ENCODE results near the gene NEUROD2. TPM values are rescaled to one million over a fixed set of nuclear protein-coding genes. Genes with fewer than 3 reads are reported as not detected.

The NEUROD2 gene
- total and polyA plus RNA-seq, 2 experiments from 2014 or later: not detected

DNA sequence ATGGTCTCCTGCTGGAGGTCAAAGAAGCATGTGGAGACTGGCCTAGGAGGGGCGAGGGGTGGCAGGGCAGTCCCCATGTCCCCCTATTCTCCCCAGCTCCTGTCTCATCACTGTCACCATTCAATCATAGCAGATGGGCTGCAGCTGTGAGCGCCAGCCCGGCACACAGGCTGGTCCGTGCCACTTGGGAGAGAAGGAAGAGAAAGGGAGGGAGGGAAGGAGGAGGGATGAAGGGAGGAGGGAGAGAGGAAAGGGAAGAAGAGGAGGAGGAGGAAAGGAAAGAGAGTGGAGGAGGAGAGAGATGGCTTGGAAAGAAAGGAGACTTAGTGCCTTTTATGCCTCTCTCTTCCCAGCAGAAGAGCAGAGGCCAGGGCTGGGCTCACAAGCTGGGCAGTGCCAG lies 12.4 kb downstream of the NEUROD2 start (continued):
- TF ChIP-seq, protein P1, sequence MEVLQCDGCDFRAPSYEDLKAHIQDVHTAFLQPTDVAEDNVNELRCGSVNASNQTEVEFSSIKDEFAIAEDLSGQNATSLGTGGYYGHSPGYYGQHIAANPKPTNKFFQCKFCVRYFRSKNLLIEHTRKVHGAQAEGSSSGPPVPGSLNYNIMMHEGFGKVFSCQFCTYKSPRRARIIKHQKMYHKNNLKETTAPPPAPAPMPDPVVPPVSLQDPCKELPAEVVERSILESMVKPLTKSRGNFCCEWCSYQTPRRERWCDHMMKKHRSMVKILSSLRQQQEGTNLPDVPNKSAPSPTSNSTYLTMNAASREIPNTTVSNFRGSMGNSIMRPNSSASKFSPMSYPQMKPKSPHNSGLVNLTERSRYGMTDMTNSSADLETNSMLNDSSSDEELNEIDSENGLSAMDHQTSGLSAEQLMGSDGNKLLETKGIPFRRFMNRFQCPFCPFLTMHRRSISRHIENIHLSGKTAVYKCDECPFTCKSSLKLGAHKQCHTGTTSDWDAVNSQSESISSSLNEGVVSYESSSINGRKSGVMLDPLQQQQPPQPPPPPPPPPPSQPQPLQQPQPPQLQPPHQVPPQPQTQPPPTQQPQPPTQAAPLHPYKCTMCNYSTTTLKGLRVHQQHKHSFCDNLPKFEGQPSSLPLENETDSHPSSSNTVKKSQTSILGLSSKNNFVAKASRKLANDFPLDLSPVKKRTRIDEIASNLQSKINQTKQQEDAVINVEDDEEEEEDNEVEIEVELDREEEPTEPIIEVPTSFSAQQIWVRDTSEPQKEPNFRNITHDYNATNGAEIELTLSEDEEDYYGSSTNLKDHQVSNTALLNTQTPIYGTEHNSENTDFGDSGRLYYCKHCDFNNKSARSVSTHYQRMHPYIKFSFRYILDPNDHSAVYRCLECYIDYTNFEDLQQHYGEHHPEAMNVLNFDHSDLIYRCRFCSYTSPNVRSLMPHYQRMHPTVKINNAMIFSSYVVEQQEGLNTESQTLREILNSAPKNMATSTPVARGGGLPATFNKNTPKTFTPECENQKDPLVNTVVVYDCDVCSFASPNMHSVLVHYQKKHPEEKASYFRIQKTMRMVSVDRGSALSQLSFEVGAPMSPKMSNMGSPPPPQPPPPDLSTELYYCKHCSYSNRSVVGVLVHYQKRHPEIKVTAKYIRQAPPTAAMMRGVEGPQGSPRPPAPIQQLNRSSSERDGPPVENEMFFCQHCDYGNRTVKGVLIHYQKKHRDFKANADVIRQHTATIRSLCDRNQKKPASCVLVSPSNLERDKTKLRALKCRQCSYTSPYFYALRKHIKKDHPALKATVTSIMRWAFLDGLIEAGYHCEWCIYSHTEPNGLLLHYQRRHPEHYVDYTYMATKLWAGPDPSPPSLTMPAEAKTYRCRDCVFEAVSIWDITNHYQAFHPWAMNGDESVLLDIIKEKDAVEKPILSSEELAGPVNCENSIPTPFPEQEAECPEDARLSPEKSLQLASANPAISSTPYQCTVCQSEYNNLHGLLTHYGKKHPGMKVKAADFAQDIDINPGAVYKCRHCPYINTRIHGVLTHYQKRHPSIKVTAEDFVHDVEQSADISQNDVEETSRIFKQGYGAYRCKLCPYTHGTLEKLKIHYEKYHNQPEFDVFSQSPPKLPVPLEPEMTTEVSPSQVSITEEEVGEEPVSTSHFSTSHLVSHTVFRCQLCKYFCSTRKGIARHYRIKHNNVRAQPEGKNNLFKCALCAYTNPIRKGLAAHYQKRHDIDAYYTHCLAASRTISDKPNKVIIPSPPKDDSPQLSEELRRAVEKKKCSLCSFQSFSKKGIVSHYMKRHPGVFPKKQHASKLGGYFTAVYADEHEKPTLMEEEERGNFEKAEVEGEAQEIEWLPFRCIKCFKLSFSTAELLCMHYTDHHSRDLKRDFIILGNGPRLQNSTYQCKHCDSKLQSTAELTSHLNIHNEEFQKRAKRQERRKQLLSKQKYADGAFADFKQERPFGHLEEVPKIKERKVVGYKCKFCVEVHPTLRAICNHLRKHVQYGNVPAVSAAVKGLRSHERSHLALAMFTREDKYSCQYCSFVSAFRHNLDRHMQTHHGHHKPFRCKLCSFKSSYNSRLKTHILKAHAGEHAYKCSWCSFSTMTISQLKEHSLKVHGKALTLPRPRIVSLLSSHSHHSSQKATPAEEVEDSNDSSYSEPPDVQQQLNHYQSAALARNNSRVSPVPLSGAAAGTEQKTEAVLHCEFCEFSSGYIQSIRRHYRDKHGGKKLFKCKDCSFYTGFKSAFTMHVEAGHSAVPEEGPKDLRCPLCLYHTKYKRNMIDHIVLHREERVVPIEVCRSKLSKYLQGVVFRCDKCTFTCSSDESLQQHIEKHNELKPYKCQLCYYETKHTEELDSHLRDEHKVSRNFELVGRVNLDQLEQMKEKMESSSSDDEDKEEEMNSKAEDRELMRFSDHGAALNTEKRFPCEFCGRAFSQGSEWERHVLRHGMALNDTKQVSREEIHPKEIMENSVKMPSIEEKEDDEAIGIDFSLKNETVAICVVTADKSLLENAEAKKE (CRISPR knock-in tag; IDR thresholded peaks at IDR 0.05): no peak
- TF ChIP-seq CREB1 (CRISPR knock-in tag; IDR thresholded peaks at IDR 0.05; ENCODE audit: low read depth) (no peak), EZH2 (IDR thresholded peaks at IDR 0.05; ENCODE audit: low read depth, unreplicated experiment) (peak; percentile 40), EZH2phosphoT487 (IDR thresholded peaks at IDR 0.05; ENCODE audit: unreplicated experiment) (no peak)

GRCh38 chr17:39593371-39593770 lies 14.3 kb downstream of the NEUROD2 start:
- Histone ChIP-seq H3K9me2 (ENCODE audit: insufficient read depth) (no peaks in the 10 kb centered on the region), H4K20me1 (replicated peaks; ENCODE audit: insufficient read depth) (peaks cover 2% of the 10 kb centered on the region; the same call in 1 of the 2 replicates), H3K4me3 (no peak overlapping the region), H3K27ac (ENCODE audit: low read depth) (no peak overlapping the region), H3K79me2 (replicated peaks; ENCODE audit: insufficient read depth) (no peaks in the 10 kb centered on the region), H3F3A (replicated peaks; ENCODE audit: low read depth) (peaks cover 20% of the 10 kb centered on the region), H3K27me3 (ENCODE audit: insufficient read depth) (peaks cover 72% of the 10 kb centered on the region), H2AFZ (no peak overlapping the region), H3K36me3 (ENCODE audit: insufficient read depth) (no peaks in the 10 kb centered on the region), H3K4me2 (no peak overlapping the region), H3K4me1 (ENCODE audit: insufficient read depth) (peaks cover 36% of the 10 kb centered on the region; the same call in 1 of the 2 replicates)
- Mint-ChIP-seq H3K4me1 (peaks cover 34% of the 10 kb centered on the region), H3K4me3 (no peak overlapping the region), H3K27ac (no peak overlapping the region), H3K9me3 (no peaks in the 10 kb centered on the region), H3K27me3 (ENCODE audit: insufficient read depth, low read depth, poor library complexity) (peaks cover 65% of the 10 kb centered on the region), H3K36me3 (ENCODE audit: low read depth) (no peaks in the 10 kb centered on the region)
- no peak for DNase-seq (ENCODE audit: low spot score)
- no peak for ATAC-seq
- TF ChIP-seq, protein P1 (CRISPR knock-in tag; IDR thresholded peaks at IDR 0.05): no peak
- TF ChIP-seq CREB1 (CRISPR knock-in tag; IDR thresholded peaks at IDR 0.05; ENCODE audit: low read depth): no peak
- no peak for TF ChIP-seq JUNB (IDR thresholded peaks at IDR 0.05; ENCODE audit: unreplicated experiment)
- no peak for TF ChIP-seq POLR2AphosphoS5 (IDR thresholded peaks at IDR 0.05; ENCODE audit: low read depth)
- TF ChIP-seq ZNF331 (CRISPR knock-in tag; IDR thresholded peaks at IDR 0.05; ENCODE audit: low read depth): no peak
